GM12874 (cell line): ENCODE measurements around the gene DAPK1.

Experiments
- CTCF ChIP-seq: IDR thresholded peaks from 2 replicates; pipeline ENCODE4 v1.5.1; 2011; ENCODE audit warnings: low read depth, mild to moderate bottlenecking, control low read depth, low read length, moderate library complexity; ENCODE audit not compliant: insufficient read depth

DAPK1 gene

GRCh38 chr9:87497604-87498045 is at the start of gene DAPK1:
Gene DAPK1 (plus strand): TSS chr9:87497867. CDS start chr9:87499078, 1,211 bp downstream.
- peak; percentile 41 for TF ChIP-seq CTCF

GRCh38 chr9:87451149-87451548 is 46.5 kb upstream of the DAPK1 start:
- no peak for TF ChIP-seq CTCF

GRCh38 chr9:87455407-87455806 is 42.3 kb upstream of the DAPK1 start:
- TF ChIP-seq CTCF, result no peak

- TF ChIP-seq CTCF, result no peak
These were observed 36.4 kb upstream of the DAPK1 start for GRCh38 chr9:87461256-87461655.

GRCh38 chr9:87464110-87464991 is 33.3 kb upstream of the DAPK1 start:
- TF ChIP-seq CTCF, result no peak

GRCh38 chr9:87464992-87465378 is 32.7 kb upstream of the DAPK1 start:
- TF ChIP-seq CTCF, result no peak

GRCh38 chr9:87465816-87466215 is 31.9 kb upstream of the DAPK1 start:
- no peak for TF ChIP-seq CTCF
